Measurements from ENCODE around the gene CYP2A6. TPM values are rescaled to one million over a fixed set of nuclear protein-coding genes. Genes with fewer than 3 reads are reported as not detected.
"Not testable (repeated sequence)": the region's sequence is repeated elsewhere in the genome, so short reads cannot be mapped to it uniquely, and the experiment has no call there.

CYP2A6 gene
- polyA plus RNA-seq, 2 donors, result not detected

GRCh38 chr19:40852467-40853152 lies 2.4 kb upstream of the CYP2A6 start:
- 54 to 56% methylated on average over 2 of the region's 3 CpGs for WGBS, 2 donors
- not testable (repeated sequence) for H3K4me1 ChIP-seq (ENCODE audit: control insufficient read depth in 2 of 2, insufficient read depth in 2 of 2, low read length in 1 of 2)

GRCh38 chr19:40846722-40847121 lies 3.5 kb downstream of the CYP2A6 start:
- H3K4me3 ChIP-seq (ENCODE audit: low read depth in 1 of 2, low read length in 2 of 2); H3K27me3 ChIP-seq (ENCODE audit: control insufficient read depth in 1 of 2, insufficient read depth in 2 of 2, low read length in 2 of 2); H3K27ac ChIP-seq (ENCODE audit: low read depth in 2 of 2, low read length in 1 of 2); H3K36me3 ChIP-seq (ENCODE audit: control insufficient read depth in 2 of 2, insufficient read depth in 2 of 2, low read length in 1 of 2); H3K9me3 ChIP-seq (ENCODE audit: control insufficient read depth in 2 of 2, insufficient read depth in 1 of 2, low read depth in 1 of 2, low read length in 1 of 2); H3K4me1 ChIP-seq (ENCODE audit: control insufficient read depth in 2 of 2, insufficient read depth in 2 of 2, low read length in 1 of 2): not testable (repeated sequence)
- 83 to 90% methylated on average over 7 to 8 of the region's 8 CpGs for WGBS, 2 donors

More at GRCh38 chr19:40852467-40853152, 2.4 kb upstream of the CYP2A6 start:
- not testable (repeated sequence) for H3K27me3 ChIP-seq (ENCODE audit: control insufficient read depth in 1 of 2, insufficient read depth in 2 of 2, low read length in 2 of 2); H3K9me3 ChIP-seq (ENCODE audit: control insufficient read depth in 2 of 2, insufficient read depth in 1 of 2, low read depth in 1 of 2, low read length in 1 of 2); H3K27ac ChIP-seq (ENCODE audit: low read depth in 2 of 2, low read length in 1 of 2); H3K36me3 ChIP-seq (ENCODE audit: control insufficient read depth in 2 of 2, insufficient read depth in 2 of 2, low read length in 1 of 2); H3K4me3 ChIP-seq (ENCODE audit: low read depth in 1 of 2, low read length in 2 of 2)

DNA sequence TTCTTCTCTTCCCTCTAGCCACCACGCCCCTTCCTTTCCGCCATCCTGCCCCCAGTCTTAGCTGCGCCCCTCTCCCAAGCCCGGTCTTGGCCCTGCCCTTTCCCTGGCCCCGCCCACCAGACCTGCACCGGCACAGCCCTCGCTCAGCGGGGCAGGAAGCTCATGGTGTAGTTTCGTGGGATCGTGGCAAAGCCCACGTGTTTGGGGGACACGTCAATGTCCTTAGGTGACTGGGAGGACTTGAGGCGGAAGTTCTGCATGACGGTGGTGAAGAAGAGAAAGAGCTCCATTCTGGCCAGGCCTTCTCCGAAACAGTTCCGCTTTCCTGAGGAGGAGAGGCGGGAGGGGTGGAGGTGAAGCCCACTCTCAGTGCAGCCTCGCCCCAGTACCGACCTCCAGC lies 6.6 kb downstream of the CYP2A6 start:
- WGBS, 2 donors, result 3 to 4% methylated on average over 13 to 16 of the region's 19 CpGs
- H3K4me1 ChIP-seq (ENCODE audit: control insufficient read depth in 2 of 2, insufficient read depth in 2 of 2, low read length in 1 of 2); H3K4me3 ChIP-seq (ENCODE audit: low read depth in 1 of 2, low read length in 2 of 2); H3K36me3 ChIP-seq (ENCODE audit: control insufficient read depth in 2 of 2, insufficient read depth in 2 of 2, low read length in 1 of 2); H3K9me3 ChIP-seq (ENCODE audit: control insufficient read depth in 2 of 2, insufficient read depth in 1 of 2, low read depth in 1 of 2, low read length in 1 of 2); H3K27ac ChIP-seq (ENCODE audit: low read depth in 2 of 2, low read length in 1 of 2); H3K27me3 ChIP-seq (ENCODE audit: control insufficient read depth in 1 of 2, insufficient read depth in 2 of 2, low read length in 2 of 2): not testable (repeated sequence)

DNA sequence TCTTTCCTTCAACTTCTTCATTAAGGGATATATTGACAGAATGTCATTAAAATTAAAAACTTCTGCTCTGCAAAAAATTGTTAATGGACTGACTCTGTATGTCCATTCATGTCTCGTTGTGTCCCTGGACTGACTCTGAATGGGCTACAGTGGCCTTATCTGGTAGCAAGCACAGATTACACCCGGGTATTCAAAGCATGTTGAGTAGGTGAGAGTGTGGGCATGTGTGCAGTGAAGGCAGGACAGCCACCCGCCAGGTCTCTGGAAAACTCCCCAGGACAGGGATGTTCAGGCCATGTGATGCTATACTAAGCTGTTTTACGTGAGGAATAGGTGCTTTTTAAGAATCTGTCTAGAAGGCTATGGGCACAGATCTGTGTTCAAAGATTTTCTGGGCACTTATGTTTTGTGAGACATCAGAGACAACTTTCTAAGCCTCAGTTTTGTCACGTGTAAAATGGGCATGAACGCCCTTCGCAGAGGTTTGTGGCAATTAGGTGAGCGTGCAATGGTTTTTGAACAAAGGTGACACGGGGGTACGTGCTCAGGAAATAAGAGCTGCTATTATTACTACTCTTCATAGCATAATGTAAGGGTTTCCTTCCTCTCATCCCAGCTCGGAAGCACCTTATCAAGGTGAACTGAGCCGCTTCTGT lies 7.1 kb downstream of the CYP2A6 start:
- H3K27me3 ChIP-seq (ENCODE audit: control insufficient read depth in 1 of 2, insufficient read depth in 2 of 2, low read length in 2 of 2); H3K27ac ChIP-seq (ENCODE audit: low read depth in 2 of 2, low read length in 1 of 2); H3K4me3 ChIP-seq (ENCODE audit: low read depth in 1 of 2, low read length in 2 of 2); H3K36me3 ChIP-seq (ENCODE audit: control insufficient read depth in 2 of 2, insufficient read depth in 2 of 2, low read length in 1 of 2); H3K4me1 ChIP-seq (ENCODE audit: control insufficient read depth in 2 of 2, insufficient read depth in 2 of 2, low read length in 1 of 2); H3K9me3 ChIP-seq (ENCODE audit: control insufficient read depth in 2 of 2, insufficient read depth in 1 of 2, low read depth in 1 of 2, low read length in 1 of 2): not testable (repeated sequence)
- 38 to 47% methylated on average over 9 to 10 of the region's 12 CpGs for WGBS, 2 donors

- not testable (repeated sequence) for H3K4me1 ChIP-seq (ENCODE audit: control insufficient read depth in 2 of 2, insufficient read depth in 2 of 2, low read length in 1 of 2); H3K27ac ChIP-seq (ENCODE audit: low read depth in 2 of 2, low read length in 1 of 2); H3K4me3 ChIP-seq (ENCODE audit: low read depth in 1 of 2, low read length in 2 of 2); H3K9me3 ChIP-seq (ENCODE audit: control insufficient read depth in 2 of 2, insufficient read depth in 1 of 2, low read depth in 1 of 2, low read length in 1 of 2); H3K36me3 ChIP-seq (ENCODE audit: control insufficient read depth in 2 of 2, insufficient read depth in 2 of 2, low read length in 1 of 2); H3K27me3 ChIP-seq (ENCODE audit: control insufficient read depth in 1 of 2, insufficient read depth in 2 of 2, low read length in 2 of 2)
- 90 to 93% methylated on average over 3 of the region's 3 CpGs for WGBS, 2 donors
Measured at GRCh38 chr19:40842012-40842411, 8.2 kb downstream of the CYP2A6 start.

- not testable (repeated sequence) for H3K4me1 ChIP-seq (ENCODE audit: control insufficient read depth in 2 of 2, insufficient read depth in 2 of 2, low read length in 1 of 2); H3K4me3 ChIP-seq (ENCODE audit: low read depth in 1 of 2, low read length in 2 of 2); H3K27ac ChIP-seq (ENCODE audit: low read depth in 2 of 2, low read length in 1 of 2); H3K27me3 ChIP-seq (ENCODE audit: control insufficient read depth in 1 of 2, insufficient read depth in 2 of 2, low read length in 2 of 2); H3K36me3 ChIP-seq (ENCODE audit: control insufficient read depth in 2 of 2, insufficient read depth in 2 of 2, low read length in 1 of 2); H3K9me3 ChIP-seq (ENCODE audit: control insufficient read depth in 2 of 2, insufficient read depth in 1 of 2, low read depth in 1 of 2, low read length in 1 of 2)
- 76 to 91% methylated on average over 1 of the region's 1 CpG for WGBS, 2 donors
Measured at GRCh38 chr19:40838477-40838876, 11.8 kb downstream of the CYP2A6 start.

DNA sequence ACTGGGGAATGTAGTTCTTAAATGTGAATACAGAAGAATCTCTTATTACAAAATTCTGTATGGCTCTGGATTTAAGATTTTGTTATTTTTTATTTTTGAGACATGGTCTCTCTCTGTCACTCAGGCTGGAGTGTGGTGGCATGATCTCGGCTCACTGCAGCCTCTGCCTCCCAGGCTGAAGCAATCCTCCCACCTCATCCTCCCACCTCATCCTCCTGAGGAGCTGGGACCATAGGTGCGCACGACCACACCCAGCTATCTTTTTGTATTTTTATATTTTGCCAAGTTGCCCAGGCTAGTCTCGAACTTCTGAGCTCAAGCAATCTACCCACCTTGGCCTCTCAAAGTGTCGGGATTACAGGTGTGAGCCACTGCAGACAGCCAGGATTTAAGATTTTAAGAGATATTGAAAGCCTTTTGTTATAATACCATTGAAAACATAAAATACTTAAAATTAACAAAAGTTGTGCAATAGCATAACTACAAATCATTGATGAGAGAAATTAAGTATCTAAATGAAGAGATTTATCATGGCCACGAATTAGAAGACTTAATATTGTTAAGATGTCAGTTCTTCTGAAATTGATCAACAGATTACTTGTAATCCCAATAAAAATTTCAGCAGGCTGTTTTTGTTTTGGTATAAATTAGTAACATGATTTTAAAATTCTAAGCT lies 13.4 kb downstream of the CYP2A6 start:
- no peaks in the 10 kb centered on the region for H3K4me1 ChIP-seq (ENCODE audit: control insufficient read depth in 2 of 2, insufficient read depth in 2 of 2, low read length in 1 of 2)
- no peak overlapping the region for H3K4me3 ChIP-seq (ENCODE audit: low read depth in 1 of 2, low read length in 2 of 2)
- no peaks in the 10 kb centered on the region for H3K9me3 ChIP-seq (ENCODE audit: control insufficient read depth in 2 of 2, insufficient read depth in 1 of 2, low read depth in 1 of 2, low read length in 1 of 2)
- no peaks in the 10 kb centered on the region for H3K27me3 ChIP-seq (ENCODE audit: control insufficient read depth in 1 of 2, insufficient read depth in 2 of 2, low read length in 2 of 2)
- H3K36me3 ChIP-seq (ENCODE audit: control insufficient read depth in 2 of 2, insufficient read depth in 2 of 2, low read length in 1 of 2), result no peaks in the 10 kb centered on the region
- WGBS, 2 donors, result 80 to 82% methylated on average over 6 of the region's 6 CpGs
- H3K27ac ChIP-seq (ENCODE audit: low read depth in 2 of 2, low read length in 1 of 2), result no peak overlapping the region

DNA sequence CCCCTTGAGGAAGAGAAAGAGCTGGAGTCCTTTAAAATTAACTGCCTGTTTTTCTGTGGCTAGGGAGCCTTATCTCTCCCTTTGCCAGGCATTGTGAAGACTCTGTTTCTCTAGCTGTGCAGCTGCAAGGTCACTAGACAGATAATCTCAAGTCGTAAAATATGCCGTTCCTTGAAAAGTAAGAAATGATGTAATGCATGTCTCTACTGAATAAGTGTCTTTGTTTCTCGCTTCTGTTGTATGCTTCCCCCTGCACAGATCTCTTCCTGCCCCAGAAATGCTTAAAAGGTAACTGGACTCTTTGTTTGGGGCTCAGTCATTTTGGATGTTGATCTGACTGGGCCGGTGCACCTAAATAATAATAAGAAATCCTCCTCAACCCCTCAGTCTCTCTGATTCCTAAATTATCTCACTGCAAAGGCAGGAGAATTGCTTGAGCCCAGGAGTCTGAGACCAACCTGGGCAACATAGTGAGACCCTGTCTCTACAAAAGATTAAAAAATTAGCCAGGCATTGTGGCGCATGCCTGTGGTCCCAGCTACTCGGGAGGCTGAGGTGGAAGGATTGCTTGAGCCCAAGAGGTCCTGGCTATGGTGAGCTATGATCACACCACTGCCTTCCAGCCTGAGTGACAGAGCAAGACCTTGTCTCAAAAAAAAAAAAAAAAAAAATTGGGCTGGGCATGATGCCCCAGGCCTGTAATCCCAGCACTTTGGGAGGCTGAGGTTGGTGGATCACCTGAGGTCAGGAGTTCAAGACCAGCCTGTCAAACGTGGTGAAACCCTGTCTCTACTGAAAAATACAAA lies 16.3 kb downstream of the CYP2A6 start:
- not testable (repeated sequence) for H3K27me3 ChIP-seq (ENCODE audit: control insufficient read depth in 1 of 2, insufficient read depth in 2 of 2, low read length in 2 of 2); H3K4me3 ChIP-seq (ENCODE audit: low read depth in 1 of 2, low read length in 2 of 2); H3K9me3 ChIP-seq (ENCODE audit: control insufficient read depth in 2 of 2, insufficient read depth in 1 of 2, low read depth in 1 of 2, low read length in 1 of 2); H3K4me1 ChIP-seq (ENCODE audit: control insufficient read depth in 2 of 2, insufficient read depth in 2 of 2, low read length in 1 of 2); H3K27ac ChIP-seq (ENCODE audit: low read depth in 2 of 2, low read length in 1 of 2); H3K36me3 ChIP-seq (ENCODE audit: control insufficient read depth in 2 of 2, insufficient read depth in 2 of 2, low read length in 1 of 2)
- WGBS, 2 donors, result 49 to 60% methylated on average over 7 of the region's 7 CpGs

DNA sequence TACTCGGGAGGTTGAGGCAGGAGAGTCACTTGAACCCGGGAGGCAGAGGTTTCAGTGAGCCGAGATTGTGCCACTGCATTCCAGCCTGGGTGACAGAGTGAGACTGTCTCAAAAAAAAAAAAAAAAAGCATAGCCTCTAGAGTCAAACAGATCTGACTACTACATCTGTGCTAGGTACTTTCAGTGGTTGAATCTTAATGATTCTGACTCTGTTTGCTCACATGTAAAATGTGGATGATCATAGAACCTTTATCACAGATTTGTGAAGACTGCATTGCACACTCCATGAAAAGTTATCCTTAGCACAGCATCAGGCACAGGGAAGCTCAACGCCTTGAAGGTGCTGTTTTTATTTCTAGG lies 17.8 kb downstream of the CYP2A6 start:
- not testable (repeated sequence) for H3K4me1 ChIP-seq (ENCODE audit: control insufficient read depth in 2 of 2, insufficient read depth in 2 of 2, low read length in 1 of 2); H3K27ac ChIP-seq (ENCODE audit: low read depth in 2 of 2, low read length in 1 of 2); H3K36me3 ChIP-seq (ENCODE audit: control insufficient read depth in 2 of 2, insufficient read depth in 2 of 2, low read length in 1 of 2); H3K27me3 ChIP-seq (ENCODE audit: control insufficient read depth in 1 of 2, insufficient read depth in 2 of 2, low read length in 2 of 2); H3K4me3 ChIP-seq (ENCODE audit: low read depth in 1 of 2, low read length in 2 of 2); H3K9me3 ChIP-seq (ENCODE audit: control insufficient read depth in 2 of 2, insufficient read depth in 1 of 2, low read depth in 1 of 2, low read length in 1 of 2)
- 76% methylated on average over 4 of the region's 4 CpGs for WGBS, 2 donors
